WTC11 (cell line): ENCODE data around the gene GPC2. TPM values are rescaled to one million over a fixed set of nuclear protein-coding genes. Genes with fewer than 3 reads are reported as not detected.

Experiments used
- ATAC-seq: fragments of 200-7000 bp; cut with Tn5 transposase; 2 replicates; pipeline ENCODE4 v1.10.0; 2021; ENCODE audit warnings: mild to moderate bottlenecking, moderate library complexity
- CTCF ChIA-PET: fragments of 300-600 bp; sonication (Branson Sonifier 250); formaldehyde crosslinking; loops from one replicate; lab custom pipeline; 2021; ENCODE audit warnings: antibody characterized with exemption; lab: Charles Lee
- POLR2A ChIA-PET: fragments of 350-600 bp; sonication (Branson Sonifier 250); formaldehyde crosslinking; loops from one replicate; lab custom pipeline; 2021; ENCODE audit warnings: antibody characterized with exemption; lab: Charles Lee
- DNase-seq: peaks from one replicate; pipeline ENCODE4 v3.0.0; 2021; ENCODE audit warnings: low spot score
- H3K27ac Mint-ChIP-seq: 2 replicates; pipeline ENCODE4 v1.8.0; 2021; ENCODE audit warnings: mixed read lengths
- H3K27me3 Mint-ChIP-seq: 2 replicates; pipeline ENCODE4 v1.8.0; 2021; ENCODE audit warnings: low read depth, mild to moderate bottlenecking, moderate library complexity, mixed read lengths
- H3K36me3 Mint-ChIP-seq: 2 replicates; pipeline ENCODE4 v1.8.0; 2021; ENCODE audit warnings: mixed read lengths
- H3K4me1 Mint-ChIP-seq: 2 replicates; pipeline ENCODE4 v1.8.0; 2022; ENCODE audit warnings: mixed read lengths
- H3K4me3 Mint-ChIP-seq: 2 replicates; pipeline ENCODE4 v1.8.0; 2021; ENCODE audit warnings: mild to moderate bottlenecking, moderate library complexity, mixed read lengths
- H3K9me3 Mint-ChIP-seq: 2 replicates; pipeline ENCODE4 v1.8.0; 2021; ENCODE audit warnings: mixed read lengths
- ATF6 ChIP-seq: sonication (generic); formaldehyde crosslinking; IDR thresholded peaks from 2 replicates; pipeline ENCODE4 v1.8.1; 2023; ENCODE audit warnings: mild to moderate bottlenecking, missing genetic modification reagents
- E2F1 ChIP-seq: sonication (generic); formaldehyde crosslinking; IDR thresholded peaks from 2 replicates; pipeline ENCODE4 v1.8.0; 2022; ENCODE audit warnings: mild to moderate bottlenecking, missing genetic modification reagents
- ERG ChIP-seq: fragments of 250-450 bp; sonication (Bioruptor Pico); IDR thresholded peaks from 2 replicates; pipeline ENCODE4 v1.8.0; 2021; ENCODE audit warnings: mild to moderate bottlenecking
- IRF2 ChIP-seq: sonication (generic); formaldehyde crosslinking; IDR thresholded peaks from 2 replicates; pipeline ENCODE4 v1.8.0; 2022; ENCODE audit warnings: low read depth, missing genetic modification reagents, borderline replicate concordance
- KAT7 ChIP-seq: sonication (generic); formaldehyde crosslinking; IDR thresholded peaks from 2 replicates; pipeline ENCODE4 v1.8.1; 2023; ENCODE audit warnings: missing genetic modification reagents, mild to moderate bottlenecking, borderline replicate concordance
- SMAD3 ChIP-seq: sonication (generic); formaldehyde crosslinking; IDR thresholded peaks from 2 replicates; pipeline ENCODE4 v1.8.0; 2022; ENCODE audit warnings: missing genetic modification reagents, mild to moderate bottlenecking, borderline replicate concordance
- TEAD4 ChIP-seq: sonication (generic); formaldehyde crosslinking; IDR thresholded peaks from 2 replicates; pipeline ENCODE4 v1.8.0; 2022; ENCODE audit warnings: mild to moderate bottlenecking, missing genetic modification reagents
- ZNF219 ChIP-seq: sonication (generic); formaldehyde crosslinking; IDR thresholded peaks from 2 replicates; pipeline ENCODE4 v1.8.0; 2023; ENCODE audit warnings: missing genetic modification reagents, mild to moderate bottlenecking, borderline replicate concordance
- ZNF423 ChIP-seq: fragments of 250-450 bp; sonication (Bioruptor Pico); IDR thresholded peaks from 2 replicates; pipeline ENCODE4 v2.1.2; 2022; ENCODE audit warnings: mild to moderate bottlenecking, moderate library complexity
- total RNA-seq: library from RNA; stranded (reverse); gene quantifications from 3 replicates; pipeline ENCODE4 v1.2.3, GENCODE V29; 2021
- TF ChIP-seq, protein P1 (sequence below): sonication (generic); formaldehyde crosslinking; IDR thresholded peaks from 2 replicates; pipeline ENCODE4 v1.8.1; 2023; ENCODE audit warnings: mild to moderate bottlenecking, moderate library complexity, missing genetic modification reagents
- TF ChIP-seq, protein P2 (sequence below): fragments of 250-450 bp; sonication (Bioruptor Pico); IDR thresholded peaks from 2 replicates; pipeline ENCODE4 v1.9.0; 2021; ENCODE audit warnings: mild to moderate bottlenecking, borderline replicate concordance
- TF ChIP-seq, protein P3 (sequence below): sonication (generic); formaldehyde crosslinking; IDR thresholded peaks from 2 replicates; pipeline ENCODE4 v1.8.1; 2023; ENCODE audit warnings: mild to moderate bottlenecking, missing genetic modification reagents

Gene GPC2
- total RNA-seq, 1 experiment from 2014 or later: 52.1 TPM

- Mint-ChIP-seq H3K9me3 (no peaks in the 10 kb centered on the region), H3K4me3 (no peak overlapping the region), H3K4me1 (peaks cover 33% of the 10 kb centered on the region), H3K27ac (no peak overlapping the region), H3K27me3 (peaks cover 27% of the 10 kb centered on the region), H3K36me3 (peaks cover 22% of the 10 kb centered on the region)
- CTCF ChIA-PET: interaction anchor here (0.6 kb wide), 1 partner anchor 29 kb away, joined by 3 read pairs; no protein-coding TSS in a partner anchor
- TF ChIP-seq ZNF423 (CRISPR knock-in tag) (no peak), IRF2 (CRISPR knock-in tag) (no peak), ERG (CRISPR knock-in tag) (no peak), E2F1 (CRISPR knock-in tag) (no peak), ATF6 (CRISPR knock-in tag) (no peak), ZNF219 (CRISPR knock-in tag) (no peak), TEAD4 (CRISPR knock-in tag) (no peak), KAT7 (CRISPR knock-in tag) (no peak), SMAD3 (CRISPR knock-in tag) (no peak)
- TF ChIP-seq, protein P1, sequence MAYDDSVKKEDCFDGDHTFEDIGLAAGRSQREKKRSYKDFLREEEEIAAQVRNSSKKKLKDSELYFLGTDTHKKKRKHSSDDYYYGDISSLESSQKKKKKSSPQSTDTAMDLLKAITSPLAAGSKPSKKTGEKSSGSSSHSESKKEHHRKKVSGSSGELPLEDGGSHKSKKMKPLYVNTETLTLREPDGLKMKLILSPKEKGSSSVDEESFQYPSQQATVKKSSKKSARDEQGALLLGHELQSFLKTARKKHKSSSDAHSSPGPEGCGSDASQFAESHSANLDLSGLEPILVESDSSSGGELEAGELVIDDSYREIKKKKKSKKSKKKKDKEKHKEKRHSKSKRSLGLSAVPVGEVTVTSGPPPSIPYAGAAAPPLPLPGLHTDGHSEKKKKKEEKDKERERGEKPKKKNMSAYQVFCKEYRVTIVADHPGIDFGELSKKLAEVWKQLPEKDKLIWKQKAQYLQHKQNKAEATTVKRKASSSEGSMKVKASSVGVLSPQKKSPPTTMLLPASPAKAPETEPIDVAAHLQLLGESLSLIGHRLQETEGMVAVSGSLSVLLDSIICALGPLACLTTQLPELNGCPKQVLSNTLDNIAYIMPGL (CRISPR knock-in tag): no peak
- TF ChIP-seq, protein P2, sequence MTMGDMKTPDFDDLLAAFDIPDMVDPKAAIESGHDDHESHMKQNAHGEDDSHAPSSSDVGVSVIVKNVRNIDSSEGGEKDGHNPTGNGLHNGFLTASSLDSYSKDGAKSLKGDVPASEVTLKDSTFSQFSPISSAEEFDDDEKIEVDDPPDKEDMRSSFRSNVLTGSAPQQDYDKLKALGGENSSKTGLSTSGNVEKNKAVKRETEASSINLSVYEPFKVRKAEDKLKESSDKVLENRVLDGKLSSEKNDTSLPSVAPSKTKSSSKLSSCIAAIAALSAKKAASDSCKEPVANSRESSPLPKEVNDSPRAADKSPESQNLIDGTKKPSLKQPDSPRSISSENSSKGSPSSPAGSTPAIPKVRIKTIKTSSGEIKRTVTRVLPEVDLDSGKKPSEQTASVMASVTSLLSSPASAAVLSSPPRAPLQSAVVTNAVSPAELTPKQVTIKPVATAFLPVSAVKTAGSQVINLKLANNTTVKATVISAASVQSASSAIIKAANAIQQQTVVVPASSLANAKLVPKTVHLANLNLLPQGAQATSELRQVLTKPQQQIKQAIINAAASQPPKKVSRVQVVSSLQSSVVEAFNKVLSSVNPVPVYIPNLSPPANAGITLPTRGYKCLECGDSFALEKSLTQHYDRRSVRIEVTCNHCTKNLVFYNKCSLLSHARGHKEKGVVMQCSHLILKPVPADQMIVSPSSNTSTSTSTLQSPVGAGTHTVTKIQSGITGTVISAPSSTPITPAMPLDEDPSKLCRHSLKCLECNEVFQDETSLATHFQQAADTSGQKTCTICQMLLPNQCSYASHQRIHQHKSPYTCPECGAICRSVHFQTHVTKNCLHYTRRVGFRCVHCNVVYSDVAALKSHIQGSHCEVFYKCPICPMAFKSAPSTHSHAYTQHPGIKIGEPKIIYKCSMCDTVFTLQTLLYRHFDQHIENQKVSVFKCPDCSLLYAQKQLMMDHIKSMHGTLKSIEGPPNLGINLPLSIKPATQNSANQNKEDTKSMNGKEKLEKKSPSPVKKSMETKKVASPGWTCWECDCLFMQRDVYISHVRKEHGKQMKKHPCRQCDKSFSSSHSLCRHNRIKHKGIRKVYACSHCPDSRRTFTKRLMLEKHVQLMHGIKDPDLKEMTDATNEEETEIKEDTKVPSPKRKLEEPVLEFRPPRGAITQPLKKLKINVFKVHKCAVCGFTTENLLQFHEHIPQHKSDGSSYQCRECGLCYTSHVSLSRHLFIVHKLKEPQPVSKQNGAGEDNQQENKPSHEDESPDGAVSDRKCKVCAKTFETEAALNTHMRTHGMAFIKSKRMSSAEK (CRISPR knock-in tag): no peak
- TF ChIP-seq, protein P3, sequence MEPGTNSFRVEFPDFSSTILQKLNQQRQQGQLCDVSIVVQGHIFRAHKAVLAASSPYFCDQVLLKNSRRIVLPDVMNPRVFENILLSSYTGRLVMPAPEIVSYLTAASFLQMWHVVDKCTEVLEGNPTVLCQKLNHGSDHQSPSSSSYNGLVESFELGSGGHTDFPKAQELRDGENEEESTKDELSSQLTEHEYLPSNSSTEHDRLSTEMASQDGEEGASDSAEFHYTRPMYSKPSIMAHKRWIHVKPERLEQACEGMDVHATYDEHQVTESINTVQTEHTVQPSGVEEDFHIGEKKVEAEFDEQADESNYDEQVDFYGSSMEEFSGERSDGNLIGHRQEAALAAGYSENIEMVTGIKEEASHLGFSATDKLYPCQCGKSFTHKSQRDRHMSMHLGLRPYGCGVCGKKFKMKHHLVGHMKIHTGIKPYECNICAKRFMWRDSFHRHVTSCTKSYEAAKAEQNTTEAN (CRISPR knock-in tag): no peak
- POLR2A ChIA-PET: no interaction called here
- ATAC-seq (no peak), DNase-seq (no peak)
These were observed 2.6 kb downstream of the GPC2 start for GRCh38 chr7:100174582-100174981.
